ENCODE measurements around the gene DHCR7.

GRCh38 chr11:71482746-71483364 lies 34.7 kb upstream of the DHCR7 start:
- TF ChIP-seq CTCF (IDR thresholded peaks at IDR 0.05): no peak
- TF ChIP-seq POLR2A (IDR thresholded peaks at IDR 0.05): no peak
